HepG2 (cell line): ENCODE results near the gene ZNF132. TPM values are rescaled to one million over a fixed set of nuclear protein-coding genes. Genes with fewer than 3 reads are reported as not detected.

ENCODE experiments used
- ARNTL ChIP-seq: sonication (generic); formaldehyde crosslinking; IDR thresholded peaks from 2 replicates; pipeline ENCODE4 v1.4.0; 2020; ENCODE audit warnings: mild to moderate bottlenecking, missing genetic modification reagents
- CSRNP1 ChIP-seq: sonication (generic); formaldehyde crosslinking; IDR thresholded peaks from 2 replicates; pipeline ENCODE4 v1.8.1; 2023; ENCODE audit warnings: mild to moderate bottlenecking, missing genetic modification reagents
- GABPB1 ChIP-seq: IDR thresholded peaks from 2 replicates; pipeline ENCODE4 v1.6.1; 2016; ENCODE audit warnings: mild to moderate bottlenecking, missing genetic modification reagents, moderate library complexity, missing compliant biosample characterization
- HOXA3 ChIP-seq: sonication (generic); formaldehyde crosslinking; IDR thresholded peaks from 2 replicates; pipeline ENCODE4 v1.5.0; 2020; ENCODE audit warnings: missing genetic modification reagents
- ISL2 ChIP-seq: sonication (generic); formaldehyde crosslinking; IDR thresholded peaks from 2 replicates; pipeline ENCODE4 v1.5.0; 2020; ENCODE audit warnings: missing genetic modification reagents
- NFE2L2 ChIP-seq: fragments of 150-350 bp; IDR thresholded peaks from 2 replicates; pipeline ENCODE4 v1.6.1; 2014; ENCODE audit warnings: low read length
- PATZ1 ChIP-seq: sonication (generic); formaldehyde crosslinking; IDR thresholded peaks from 2 replicates; pipeline ENCODE4 v1.4.0; 2020; ENCODE audit warnings: missing genetic modification reagents
- POLR2A ChIP-seq, 2 experiments: IDR thresholded peaks; 2 replicates each; pipeline ENCODE4 v1.6.1; 2011; ENCODE audit warnings: low read depth in 2 of 2, low read length in 2 of 2, mild to moderate bottlenecking in 1 of 2, moderate library complexity in 1 of 2; ENCODE audit not compliant: insufficient read depth in 1 of 2
- SIX4 ChIP-seq: sonication (generic); formaldehyde crosslinking; IDR thresholded peaks from 2 replicates; pipeline ENCODE4 v1.4.0; 2020; ENCODE audit warnings: missing genetic modification reagents
- SRF ChIP-seq: IDR thresholded peaks from 2 replicates; pipeline ENCODE4 v1.6.1; 2011; ENCODE audit warnings: mild to moderate bottlenecking, low read depth, low read length, moderate library complexity
- STAG1 ChIP-seq: sonication (generic); formaldehyde crosslinking; IDR thresholded peaks from 2 replicates; pipeline ENCODE4 v1.4.0; 2020; ENCODE audit warnings: missing genetic modification reagents
- SUZ12 ChIP-seq: fragments of 150-350 bp; IDR thresholded peaks from 2 replicates; pipeline ENCODE4 v1.6.1; 2014; ENCODE audit warnings: low read depth, low read length
- ZKSCAN5 ChIP-seq: sonication (generic); formaldehyde crosslinking; IDR thresholded peaks from 2 replicates; pipeline ENCODE4 v1.5.1; 2020; ENCODE audit warnings: mild to moderate bottlenecking, missing genetic modification reagents
- ZNF317 ChIP-seq: sonication (generic); formaldehyde crosslinking; IDR thresholded peaks from 2 replicates; pipeline ENCODE4 v1.5.0; 2020; ENCODE audit warnings: mild to moderate bottlenecking, missing genetic modification reagents
- ZSCAN22 ChIP-seq: sonication (generic); formaldehyde crosslinking; IDR thresholded peaks from 2 replicates; pipeline ENCODE4 v1.4.0; 2020; ENCODE audit warnings: mild to moderate bottlenecking, missing genetic modification reagents
- polyA plus RNA-seq, 8 experiments: library from polyadenylated mRNA; depleted of rRNA in 3 of 8; stranded (reverse) in 7 of 8; unstranded in 1 of 8; fragments of >200 nt; fragmentation: Illumina TruSeq in 4 of 8; extraction: Trizol in 4 of 8; gene quantifications; 2 replicates each; pipeline versions ENCODE4 v1.2.1 to v1.2.3, GENCODE V29; 2011 to 2016; ENCODE audit warnings: low read depth in 4 of 8, missing spikeins in 1 of 8, mixed read lengths in 1 of 8; ENCODE audit not compliant: insufficient read depth in 1 of 8
- total RNA-seq, 5 experiments: library from RNA; depleted of rRNA; stranded (reverse); fragments of >200 nt; fragmentation: Illumina TruSeq; extraction: Trizol; gene quantifications; 2 replicates each; pipeline ENCODE4 v1.2.3, GENCODE V29; 2016; ENCODE audit warnings: low read depth in 1 of 5
- TF ChIP-seq, protein P1 (sequence below): sonication (generic); formaldehyde crosslinking; IDR thresholded peaks from 2 replicates; pipeline ENCODE4 v1.4.0; 2020; ENCODE audit warnings: missing genetic modification reagents, mild to moderate bottlenecking, borderline replicate concordance
- TF ChIP-seq, protein P2 (sequence below): sonication (generic); formaldehyde crosslinking; IDR thresholded peaks from 2 replicates; pipeline ENCODE4 v1.8.1; 2023; ENCODE audit warnings: mild to moderate bottlenecking, inconsistent platforms, moderate library complexity, missing genetic modification reagents, borderline replicate concordance
- TF ChIP-seq, protein P3 (sequence below): sonication (generic); formaldehyde crosslinking; IDR thresholded peaks from 2 replicates; pipeline ENCODE4 v1.4.0; 2020; ENCODE audit warnings: low read depth, missing genetic modification reagents

Gene ZNF132
- total and polyA plus RNA-seq, 2 of the 13 experiments (the other 11 are each of a cell fraction or from before 2014, with no cell fraction given): not detected

GRCh38 chr19:58385891-58386575 lies 53.9 kb downstream of the ZNF132 start (continued):
- TF ChIP-seq STAG1 (no peak; the same call in 1 of the 2 replicates), NFE2L2 (no peak), GABPB1 (no peak), SRF (no peak), CSRNP1 (CRISPR knock-in tag) (no peak), SUZ12 (no peak), ARNTL (peak; percentile 25; the same call in 1 of the 2 replicates), POLR2A (IDR thresholded peaks at IDR 0.05; ENCODE audit: insufficient read depth in 1 of 2, low read depth in 2 of 2, low read length in 2 of 2) (peak in 1 of 2 experiments; percentile 23; a peak in 1 of 4 replicates), ZNF317 (CRISPR knock-in tag) (no peak), HOXA3 (CRISPR knock-in tag) (no peak), ISL2 (CRISPR knock-in tag) (no peak), ZKSCAN5 (CRISPR knock-in tag) (no peak), ZSCAN22 (no peak; the same call in 1 of the 2 replicates), PATZ1 (CRISPR knock-in tag) (0 out of 2 replicates have a peak, but pooled peaks have one; percentile 3), SIX4 (no peak)
- TF ChIP-seq, protein P1, sequence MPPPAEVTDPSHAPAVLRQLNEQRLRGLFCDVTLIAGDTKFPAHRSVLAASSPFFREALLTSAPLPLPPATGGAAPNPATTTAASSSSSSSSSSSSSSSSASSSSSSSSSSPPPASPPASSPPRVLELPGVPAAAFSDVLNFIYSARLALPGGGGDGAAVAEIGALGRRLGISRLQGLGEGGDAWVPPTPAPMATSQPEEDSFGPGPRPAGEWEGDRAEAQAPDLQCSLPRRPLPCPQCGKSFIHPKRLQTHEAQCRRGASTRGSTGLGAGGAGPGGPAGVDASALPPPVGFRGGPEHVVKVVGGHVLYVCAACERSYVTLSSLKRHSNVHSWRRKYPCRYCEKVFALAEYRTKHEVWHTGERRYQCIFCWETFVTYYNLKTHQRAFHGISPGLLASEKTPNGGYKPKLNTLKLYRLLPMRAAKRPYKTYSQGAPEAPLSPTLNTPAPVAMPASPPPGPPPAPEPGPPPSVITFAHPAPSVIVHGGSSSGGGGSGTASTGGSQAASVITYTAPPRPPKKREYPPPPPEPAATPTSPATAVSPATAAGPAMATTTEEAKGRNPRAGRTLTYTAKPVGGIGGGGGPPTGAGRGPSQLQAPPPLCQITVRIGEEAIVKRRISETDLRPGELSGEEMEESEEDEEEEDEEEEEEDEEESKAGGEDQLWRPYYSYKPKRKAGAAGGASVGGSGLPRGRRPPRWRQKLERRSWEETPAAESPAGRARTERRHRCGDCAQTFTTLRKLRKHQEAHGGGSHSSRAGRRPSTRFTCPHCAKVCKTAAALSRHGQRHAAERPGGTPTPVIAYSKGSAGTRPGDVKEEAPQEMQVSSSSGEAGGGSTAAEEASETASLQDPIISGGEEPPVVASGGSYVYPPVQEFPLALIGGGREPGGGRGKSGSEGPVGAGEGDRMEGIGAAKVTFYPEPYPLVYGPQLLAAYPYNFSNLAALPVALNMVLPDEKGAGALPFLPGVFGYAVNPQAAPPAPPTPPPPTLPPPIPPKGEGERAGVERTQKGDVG: no peak
- TF ChIP-seq, protein P2, sequence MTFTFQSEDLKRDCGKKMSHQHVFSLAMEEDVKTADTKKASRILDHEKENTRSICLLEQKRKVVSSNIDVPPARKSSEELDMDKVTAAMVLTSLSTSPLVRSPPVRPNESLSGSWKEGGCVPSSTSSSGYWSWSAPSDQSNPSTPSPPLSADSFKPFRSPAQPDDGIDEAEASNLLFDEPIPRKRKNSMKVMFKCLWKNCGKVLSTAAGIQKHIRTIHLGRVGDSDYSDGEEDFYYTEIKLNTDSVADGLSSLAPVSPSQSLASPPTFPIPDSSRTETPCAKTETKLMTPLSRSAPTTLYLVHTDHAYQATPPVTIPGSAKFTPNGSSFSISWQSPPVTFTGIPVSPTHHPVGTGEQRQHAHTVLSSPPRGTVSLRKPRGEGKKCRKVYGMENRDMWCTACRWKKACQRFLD (CRISPR knock-in tag): 0 out of 2 replicates have a peak, but pooled peaks have one; percentile 28
- TF ChIP-seq, protein P3, sequence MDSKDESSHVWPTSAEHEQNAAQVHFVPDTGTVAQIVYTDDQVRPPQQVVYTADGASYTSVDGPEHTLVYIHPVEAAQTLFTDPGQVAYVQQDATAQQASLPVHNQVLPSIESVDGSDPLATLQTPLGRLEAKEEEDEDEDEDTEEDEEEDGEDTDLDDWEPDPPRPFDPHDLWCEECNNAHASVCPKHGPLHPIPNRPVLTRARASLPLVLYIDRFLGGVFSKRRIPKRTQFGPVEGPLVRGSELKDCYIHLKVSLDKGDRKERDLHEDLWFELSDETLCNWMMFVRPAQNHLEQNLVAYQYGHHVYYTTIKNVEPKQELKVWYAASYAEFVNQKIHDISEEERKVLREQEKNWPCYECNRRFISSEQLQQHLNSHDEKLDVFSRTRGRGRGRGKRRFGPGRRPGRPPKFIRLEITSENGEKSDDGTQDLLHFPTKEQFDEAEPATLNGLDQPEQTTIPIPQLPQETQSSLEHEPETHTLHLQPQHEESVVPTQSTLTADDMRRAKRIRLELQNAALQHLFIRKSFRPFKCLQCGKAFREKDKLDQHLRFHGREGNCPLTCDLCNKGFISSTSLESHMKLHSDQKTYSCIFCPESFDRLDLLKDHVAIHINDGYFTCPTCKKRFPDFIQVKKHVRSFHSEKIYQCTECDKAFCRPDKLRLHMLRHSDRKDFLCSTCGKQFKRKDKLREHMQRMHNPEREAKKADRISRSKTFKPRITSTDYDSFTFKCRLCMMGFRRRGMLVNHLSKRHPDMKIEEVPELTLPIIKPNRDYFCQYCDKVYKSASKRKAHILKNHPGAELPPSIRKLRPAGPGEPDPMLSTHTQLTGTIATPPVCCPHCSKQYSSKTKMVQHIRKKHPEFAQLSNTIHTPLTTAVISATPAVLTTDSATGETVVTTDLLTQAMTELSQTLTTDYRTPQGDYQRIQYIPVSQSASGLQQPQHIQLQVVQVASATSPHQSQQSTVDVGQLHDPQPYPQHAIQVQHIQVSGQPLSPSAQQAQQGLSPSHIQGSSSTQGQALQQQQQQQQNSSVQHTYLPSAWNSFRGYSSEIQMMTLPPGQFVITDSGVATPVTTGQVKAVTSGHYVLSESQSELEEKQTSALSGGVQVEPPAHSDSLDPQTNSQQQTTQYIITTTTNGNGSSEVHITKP (CRISPR knock-in tag): no peak
